C4-2B (cell line): ENCODE results near the gene RRAGD.

Source experiments
- ZFX ChIP-seq: fragments of 450-650 bp; IDR thresholded peaks from 2 replicates; pipeline ENCODE4 v1.6.1; 2017
- TF ChIP-seq, protein P1 (sequence below): fragments of 450-650 bp; conservative IDR thresholded peaks from 2 replicates; pipeline ENCODE4 v1.5.1; 2017; ENCODE audit warnings: mild to moderate bottlenecking

DNA sequence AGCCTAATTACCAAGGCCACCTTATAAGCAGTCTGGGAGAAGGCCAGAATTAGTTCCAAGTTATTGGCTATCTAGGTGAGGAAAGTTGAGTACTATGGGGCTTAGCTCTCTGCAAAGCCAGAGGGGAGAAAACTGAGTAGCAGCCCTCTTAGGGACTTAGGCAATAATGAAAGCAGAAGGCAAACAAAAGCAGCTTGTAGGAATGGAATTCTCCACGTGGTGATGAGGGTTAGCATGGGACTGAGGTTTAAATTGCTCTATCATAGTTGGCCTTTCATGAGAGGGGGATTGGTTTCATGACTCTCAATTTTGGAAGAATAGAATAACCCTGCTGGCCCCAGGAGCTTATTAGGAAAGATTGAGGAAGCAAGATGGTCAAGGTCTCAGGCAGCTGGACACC lies 52.5 kb downstream of the RRAGD start:
- TF ChIP-seq, protein P1, sequence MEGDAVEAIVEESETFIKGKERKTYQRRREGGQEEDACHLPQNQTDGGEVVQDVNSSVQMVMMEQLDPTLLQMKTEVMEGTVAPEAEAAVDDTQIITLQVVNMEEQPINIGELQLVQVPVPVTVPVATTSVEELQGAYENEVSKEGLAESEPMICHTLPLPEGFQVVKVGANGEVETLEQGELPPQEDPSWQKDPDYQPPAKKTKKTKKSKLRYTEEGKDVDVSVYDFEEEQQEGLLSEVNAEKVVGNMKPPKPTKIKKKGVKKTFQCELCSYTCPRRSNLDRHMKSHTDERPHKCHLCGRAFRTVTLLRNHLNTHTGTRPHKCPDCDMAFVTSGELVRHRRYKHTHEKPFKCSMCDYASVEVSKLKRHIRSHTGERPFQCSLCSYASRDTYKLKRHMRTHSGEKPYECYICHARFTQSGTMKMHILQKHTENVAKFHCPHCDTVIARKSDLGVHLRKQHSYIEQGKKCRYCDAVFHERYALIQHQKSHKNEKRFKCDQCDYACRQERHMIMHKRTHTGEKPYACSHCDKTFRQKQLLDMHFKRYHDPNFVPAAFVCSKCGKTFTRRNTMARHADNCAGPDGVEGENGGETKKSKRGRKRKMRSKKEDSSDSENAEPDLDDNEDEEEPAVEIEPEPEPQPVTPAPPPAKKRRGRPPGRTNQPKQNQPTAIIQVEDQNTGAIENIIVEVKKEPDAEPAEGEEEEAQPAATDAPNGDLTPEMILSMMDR: no peak
- TF ChIP-seq ZFX: no peak
